Endodermal cell (in vitro differentiated cells): Measurements from ENCODE around the gene CBLC. TPM values are rescaled to one million over a fixed set of nuclear protein-coding genes. Genes with fewer than 3 reads are reported as not detected.

Source experiments
- DNase-seq: peaks from one replicate; pipeline ENCODE4 v3.0.0-alpha.2; 2017
- H3K27ac ChIP-seq: 2 replicates; pipeline ENCODE4 v1.5.1; 2013; ENCODE audit warnings: mild to moderate bottlenecking, low read depth, low read length, moderate library complexity
- H3K27me3 ChIP-seq: 2 replicates; pipeline ENCODE4 v1.6.1; 2013; ENCODE audit warnings: mild to moderate bottlenecking, low read length, moderate library complexity; ENCODE audit not compliant: insufficient read depth, control insufficient read depth, poor library complexity, severe bottlenecking
- H3K36me3 ChIP-seq: 2 replicates; pipeline ENCODE4 v1.7.0; 2013; ENCODE audit warnings: mild to moderate bottlenecking, low read length, moderate library complexity; ENCODE audit not compliant: control insufficient read depth, insufficient read depth
- H3K4me1 ChIP-seq: one replicate; pipeline ENCODE4 v1.7.0; 2013; ENCODE audit warnings: low read length; ENCODE audit not compliant: control insufficient read depth, insufficient read depth
- H3K4me3 ChIP-seq: 2 replicates; pipeline ENCODE4 v1.5.1; 2013; ENCODE audit warnings: mild to moderate bottlenecking, low read length, moderate library complexity
- H3K9ac ChIP-seq: 2 replicates; pipeline ENCODE4 v1.6.1; 2013; ENCODE audit warnings: mild to moderate bottlenecking, low read length, moderate library complexity; ENCODE audit not compliant: poor library complexity, severe bottlenecking; ENCODE audit errors: extremely low read depth
- H3K9me3 ChIP-seq: 2 replicates; pipeline ENCODE4 v1.6.1; 2013; ENCODE audit warnings: mild to moderate bottlenecking, low read length, moderate library complexity; ENCODE audit not compliant: control insufficient read depth
- H3K27ac Mint-ChIP-seq: 2 replicates; pipeline ENCODE4 v1.8.0; 2020; ENCODE audit warnings: mixed read lengths
- H3K27me3 Mint-ChIP-seq: 2 replicates; pipeline ENCODE4 v1.8.0; 2021; ENCODE audit warnings: mild to moderate bottlenecking, mixed read lengths; ENCODE audit not compliant: insufficient read depth
- H3K36me3 Mint-ChIP-seq: 2 replicates; pipeline ENCODE4 v1.8.0; 2020; ENCODE audit warnings: low read depth, mixed read lengths
- H3K4me1 Mint-ChIP-seq: 2 replicates; pipeline ENCODE4 v1.8.0; 2020; ENCODE audit warnings: mixed read lengths
- H3K4me3 Mint-ChIP-seq: 2 replicates; pipeline ENCODE4 v1.8.0; 2020; ENCODE audit warnings: mild to moderate bottlenecking, moderate library complexity, mixed read lengths
- H3K9me3 Mint-ChIP-seq: 2 replicates; pipeline ENCODE4 v1.8.0; 2020; ENCODE audit warnings: mild to moderate bottlenecking, mixed read lengths
- CTCF ChIP-seq: fragments of 200-600 bp; sonication (generic); conservative IDR thresholded peaks from 2 replicates; pipeline ENCODE4 v1.5.0; 2021; ENCODE audit warnings: antibody characterized with exemption, mild to moderate bottlenecking
- WGBS, 2 experiments: methylation state at CpG; one replicate each; pipeline versions ENCODE4 v1.1.5 to v1.1.7; 2013; ENCODE audit warnings: missing lambda C conversion rate in 2 of 2, mixed read lengths in 1 of 2; ENCODE audit not compliant: insufficient coverage in 1 of 2, insufficient read length in 1 of 2; 5-methylcytosine and 5-hydroxymethylcytosine counted together
- total RNA-seq, 2 donors: library from RNA; stranded (reverse); fragmentation: NEBNext Ultra II Directional in 1 of 2; extraction: Animal tissue kit (Norgen Biotek cat#: 25700) in 1 of 2; gene quantifications; 2 replicates in 1 of 2; 3 replicates in 1 of 2; pipeline ENCODE4 v1.2.1, GENCODE V29; 2021

CBLC gene
- total RNA-seq, 2 donors from 2014 or later, result 6.6 to 15.5 TPM

GRCh38 chr19:44816301-44816700, 38.6 kb downstream of the CBLC start:
- no peak for DNase-seq
- Histone ChIP-seq H3K9ac (no peak overlapping the region), H3K4me3 (no peak overlapping the region), H3K9me3 (no peaks in the 10 kb centered on the region), H3K27me3 (no peaks in the 10 kb centered on the region), H3K27ac (no peak overlapping the region), H3K4me1 (no peaks in the 10 kb centered on the region), H3K36me3 (no peaks in the 10 kb centered on the region)
- no peak overlapping the region for H3K4me3 Mint-ChIP-seq
- peaks cover 3% of the 10 kb centered on the region for H3K4me1 Mint-ChIP-seq
- H3K27me3 Mint-ChIP-seq, result no peaks in the 10 kb centered on the region
- no peak for TF ChIP-seq CTCF
- no peak overlapping the region for H3K27ac Mint-ChIP-seq
- H3K36me3 Mint-ChIP-seq, result peaks cover 35% of the 10 kb centered on the region
- H3K9me3 Mint-ChIP-seq, result no peaks in the 10 kb centered on the region
- WGBS, 2 experiments, result 76 to 100% methylated on average over 1 to 2 of the region's 2 CpGs

- peaks cover 32% of the 10 kb centered on the region for H3K36me3 Mint-ChIP-seq
- no peaks in the 10 kb centered on the region for H3K4me1 ChIP-seq
These were observed 40.2 kb downstream of the CBLC start for GRCh38 chr19:44817725-44818465.

GRCh38 chr19:44818466-44819031, 40.9 kb downstream of the CBLC start:
- Histone ChIP-seq H3K4me1 (no peaks in the 10 kb centered on the region), H3K9ac (no peak overlapping the region), H3K4me3 (no peak overlapping the region), H3K27ac (no peak overlapping the region), H3K36me3 (no peaks in the 10 kb centered on the region), H3K9me3 (no peaks in the 10 kb centered on the region), H3K27me3 (no peaks in the 10 kb centered on the region)
- H3K27me3 Mint-ChIP-seq, result peaks cover 14% of the 10 kb centered on the region
- no peak overlapping the region for H3K4me3 Mint-ChIP-seq
- H3K36me3 Mint-ChIP-seq, result peaks cover 29% of the 10 kb centered on the region
- 84 to 97% methylated on average over 10 to 19 of the region's 20 CpGs for WGBS, 2 experiments
- no peaks in the 10 kb centered on the region for H3K9me3 Mint-ChIP-seq
- H3K27ac Mint-ChIP-seq, result no peak overlapping the region
- H3K4me1 Mint-ChIP-seq, result peaks cover 3% of the 10 kb centered on the region
- DNase-seq, result no peak
- TF ChIP-seq CTCF, result no peak

More at GRCh38 chr19:44817725-44818465, 40.2 kb downstream of the CBLC start:
- Histone ChIP-seq H3K9me3 (no peaks in the 10 kb centered on the region), H3K9ac (no peak overlapping the region), H3K27ac (no peak overlapping the region), H3K36me3 (no peaks in the 10 kb centered on the region), H3K4me3 (no peak overlapping the region), H3K27me3 (no peaks in the 10 kb centered on the region)
- TF ChIP-seq CTCF, result no peak
- no peak for DNase-seq
- 91 to 95% methylated on average over 6 to 8 of the region's 8 CpGs for WGBS, 2 experiments
- Mint-ChIP-seq H3K4me1 (peaks cover 3% of the 10 kb centered on the region), H3K4me3 (no peak overlapping the region), H3K27ac (no peak overlapping the region), H3K27me3 (peaks cover 11% of the 10 kb centered on the region), H3K9me3 (no peaks in the 10 kb centered on the region)
